ENCODE data around the gene IL22RA1. TPM values are rescaled to one million over a fixed set of nuclear protein-coding genes. Genes with fewer than 3 reads are reported as not detected.

The IL22RA1 gene
- total RNA-seq, 1 experiment from 2014 or later, result 0.28 TPM

- ATAC-seq, result no peak
- POLR2A ChIA-PET, result no interaction called here
- DNase-seq (ENCODE audit: low spot score), result no peak
- H3K27me3 Mint-ChIP-seq (ENCODE audit: low read depth), result no peaks in the 10 kb centered on the region; the same call in 1 of the 2 replicates
- peaks cover 8% of the 10 kb centered on the region for H3K4me1 Mint-ChIP-seq
- TF ChIP-seq, protein P1, sequence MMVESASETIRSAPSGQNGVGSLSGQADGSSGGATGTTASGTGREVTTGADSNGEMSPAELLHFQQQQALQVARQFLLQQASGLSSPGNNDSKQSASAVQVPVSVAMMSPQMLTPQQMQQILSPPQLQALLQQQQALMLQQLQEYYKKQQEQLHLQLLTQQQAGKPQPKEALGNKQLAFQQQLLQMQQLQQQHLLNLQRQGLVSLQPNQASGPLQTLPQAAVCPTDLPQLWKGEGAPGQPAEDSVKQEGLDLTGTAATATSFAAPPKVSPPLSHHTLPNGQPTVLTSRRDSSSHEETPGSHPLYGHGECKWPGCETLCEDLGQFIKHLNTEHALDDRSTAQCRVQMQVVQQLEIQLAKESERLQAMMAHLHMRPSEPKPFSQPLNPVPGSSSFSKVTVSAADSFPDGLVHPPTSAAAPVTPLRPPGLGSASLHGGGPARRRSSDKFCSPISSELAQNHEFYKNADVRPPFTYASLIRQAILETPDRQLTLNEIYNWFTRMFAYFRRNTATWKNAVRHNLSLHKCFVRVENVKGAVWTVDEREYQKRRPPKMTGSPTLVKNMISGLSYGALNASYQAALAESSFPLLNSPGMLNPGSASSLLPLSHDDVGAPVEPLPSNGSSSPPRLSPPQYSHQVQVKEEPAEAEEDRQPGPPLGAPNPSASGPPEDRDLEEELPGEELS (CRISPR knock-in tag; IDR thresholded peaks at IDR 0.05), result no peak
- TF ChIP-seq, protein P2, sequence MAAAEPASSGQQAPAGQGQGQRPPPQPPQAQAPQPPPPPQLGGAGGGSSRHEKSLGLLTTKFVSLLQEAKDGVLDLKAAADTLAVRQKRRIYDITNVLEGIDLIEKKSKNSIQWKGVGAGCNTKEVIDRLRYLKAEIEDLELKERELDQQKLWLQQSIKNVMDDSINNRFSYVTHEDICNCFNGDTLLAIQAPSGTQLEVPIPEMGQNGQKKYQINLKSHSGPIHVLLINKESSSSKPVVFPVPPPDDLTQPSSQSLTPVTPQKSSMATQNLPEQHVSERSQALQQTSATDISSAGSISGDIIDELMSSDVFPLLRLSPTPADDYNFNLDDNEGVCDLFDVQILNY (CRISPR knock-in tag; IDR thresholded peaks at IDR 0.05), result no peak
- no peaks in the 10 kb centered on the region for H3K9me3 Mint-ChIP-seq
- no peaks in the 10 kb centered on the region for H3K36me3 Mint-ChIP-seq
- CTCF ChIA-PET, result interaction anchor here (1.4 to 1.5 kb wide), 2 partner anchors 19 to 61 kb away, joined by 3 to 4 read pairs; no protein-coding TSS in a partner anchor
- H3K27ac Mint-ChIP-seq, result no peak overlapping the region
- H3K4me3 Mint-ChIP-seq, result no peak overlapping the region
These were observed 53.0 kb downstream of the IL22RA1 start for GRCh38 chr1:24089743-24090555.

DNA sequence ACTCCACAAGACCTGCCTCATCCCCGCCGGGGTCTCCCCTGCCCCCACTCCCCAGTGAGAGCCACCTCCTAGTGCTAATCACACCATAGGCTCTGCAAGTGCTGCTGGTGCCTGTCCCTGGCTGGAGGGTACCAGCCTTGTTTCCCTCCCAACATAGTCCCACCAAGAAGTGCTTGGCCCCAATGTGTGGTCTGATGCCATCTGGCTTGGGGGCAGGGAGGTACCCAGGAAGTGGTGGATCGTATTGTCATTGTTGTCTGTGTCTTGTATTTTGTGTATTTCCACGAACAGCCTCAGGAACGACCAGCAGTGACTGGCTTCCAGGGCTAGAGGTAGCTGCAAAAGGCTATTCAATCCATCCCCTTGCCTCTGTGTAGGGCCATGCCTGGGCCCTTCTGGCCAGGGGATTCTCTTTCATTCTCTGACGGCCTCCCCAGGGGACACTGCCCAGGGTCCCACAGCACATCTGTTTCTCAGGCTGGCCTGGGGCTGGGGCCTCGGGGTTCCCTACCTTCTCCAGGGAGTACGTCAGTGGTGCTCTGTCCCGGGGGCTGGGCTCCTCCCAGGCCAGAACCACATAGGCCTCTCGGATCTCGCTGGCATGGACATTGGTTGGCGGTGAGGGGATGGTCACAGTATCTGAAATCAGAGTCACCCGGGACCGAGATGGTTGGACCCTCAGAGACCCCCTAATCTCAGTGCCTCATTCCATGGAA lies 53.8 kb downstream of the IL22RA1 start:
- Mint-ChIP-seq H3K4me3 (no peak overlapping the region), H3K36me3 (no peaks in the 10 kb centered on the region), H3K27me3 (ENCODE audit: low read depth) (no peaks in the 10 kb centered on the region; the same call in 1 of the 2 replicates), H3K4me1 (peaks cover 4% of the 10 kb centered on the region; the same call in 1 of the 2 replicates), H3K9me3 (no peaks in the 10 kb centered on the region), H3K27ac (no peak overlapping the region)
- TF ChIP-seq NR1H2 (CRISPR knock-in tag; IDR thresholded peaks at IDR 0.05), result no peak
- no peak for TF ChIP-seq GABPB1 (CRISPR knock-in tag; IDR thresholded peaks at IDR 0.05)
- no peak for TF ChIP-seq ZNF263 (CRISPR knock-in tag; IDR thresholded peaks at IDR 0.05; ENCODE audit: low read depth)
- TF ChIP-seq, protein P2 (CRISPR knock-in tag; IDR thresholded peaks at IDR 0.05), result no peak
- TF ChIP-seq USF1 (CRISPR knock-in tag; IDR thresholded peaks at IDR 0.05), result no peak
- TF ChIP-seq RELA (CRISPR knock-in tag; IDR thresholded peaks at IDR 0.05; ENCODE audit: borderline replicate concordance), result no peak
- no peak for TF ChIP-seq ZNF232 (CRISPR knock-in tag; IDR thresholded peaks at IDR 0.05)
- TF ChIP-seq, protein P3, sequence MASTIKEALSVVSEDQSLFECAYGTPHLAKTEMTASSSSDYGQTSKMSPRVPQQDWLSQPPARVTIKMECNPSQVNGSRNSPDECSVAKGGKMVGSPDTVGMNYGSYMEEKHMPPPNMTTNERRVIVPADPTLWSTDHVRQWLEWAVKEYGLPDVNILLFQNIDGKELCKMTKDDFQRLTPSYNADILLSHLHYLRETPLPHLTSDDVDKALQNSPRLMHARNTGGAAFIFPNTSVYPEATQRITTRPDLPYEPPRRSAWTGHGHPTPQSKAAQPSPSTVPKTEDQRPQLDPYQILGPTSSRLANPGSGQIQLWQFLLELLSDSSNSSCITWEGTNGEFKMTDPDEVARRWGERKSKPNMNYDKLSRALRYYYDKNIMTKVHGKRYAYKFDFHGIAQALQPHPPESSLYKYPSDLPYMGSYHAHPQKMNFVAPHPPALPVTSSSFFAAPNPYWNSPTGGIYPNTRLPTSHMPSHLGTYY (CRISPR knock-in tag; IDR thresholded peaks at IDR 0.05), result no peak
- TF ChIP-seq, protein P4, sequence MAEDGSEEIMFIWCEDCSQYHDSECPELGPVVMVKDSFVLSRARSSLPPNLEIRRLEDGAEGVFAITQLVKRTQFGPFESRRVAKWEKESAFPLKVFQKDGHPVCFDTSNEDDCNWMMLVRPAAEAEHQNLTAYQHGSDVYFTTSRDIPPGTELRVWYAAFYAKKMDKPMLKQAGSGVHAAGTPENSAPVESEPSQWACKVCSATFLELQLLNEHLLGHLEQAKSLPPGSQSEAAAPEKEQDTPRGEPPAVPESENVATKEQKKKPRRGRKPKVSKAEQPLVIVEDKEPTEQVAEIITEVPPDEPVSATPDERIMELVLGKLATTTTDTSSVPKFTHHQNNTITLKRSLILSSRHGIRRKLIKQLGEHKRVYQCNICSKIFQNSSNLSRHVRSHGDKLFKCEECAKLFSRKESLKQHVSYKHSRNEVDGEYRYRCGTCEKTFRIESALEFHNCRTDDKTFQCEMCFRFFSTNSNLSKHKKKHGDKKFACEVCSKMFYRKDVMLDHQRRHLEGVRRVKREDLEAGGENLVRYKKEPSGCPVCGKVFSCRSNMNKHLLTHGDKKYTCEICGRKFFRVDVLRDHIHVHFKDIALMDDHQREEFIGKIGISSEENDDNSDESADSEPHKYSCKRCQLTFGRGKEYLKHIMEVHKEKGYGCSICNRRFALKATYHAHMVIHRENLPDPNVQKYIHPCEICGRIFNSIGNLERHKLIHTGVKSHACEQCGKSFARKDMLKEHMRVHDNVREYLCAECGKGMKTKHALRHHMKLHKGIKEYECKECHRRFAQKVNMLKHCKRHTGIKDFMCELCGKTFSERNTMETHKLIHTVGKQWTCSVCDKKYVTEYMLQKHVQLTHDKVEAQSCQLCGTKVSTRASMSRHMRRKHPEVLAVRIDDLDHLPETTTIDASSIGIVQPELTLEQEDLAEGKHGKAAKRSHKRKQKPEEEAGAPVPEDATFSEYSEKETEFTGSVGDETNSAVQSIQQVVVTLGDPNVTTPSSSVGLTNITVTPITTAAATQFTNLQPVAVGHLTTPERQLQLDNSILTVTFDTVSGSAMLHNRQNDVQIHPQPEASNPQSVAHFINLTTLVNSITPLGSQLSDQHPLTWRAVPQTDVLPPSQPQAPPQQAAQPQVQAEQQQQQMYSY (CRISPR knock-in tag; IDR thresholded peaks at IDR 0.05), result no peak
- TF ChIP-seq OVOL2 (CRISPR knock-in tag; IDR thresholded peaks at IDR 0.05; ENCODE audit: borderline replicate concordance), result no peak
- TF ChIP-seq, protein P5, sequence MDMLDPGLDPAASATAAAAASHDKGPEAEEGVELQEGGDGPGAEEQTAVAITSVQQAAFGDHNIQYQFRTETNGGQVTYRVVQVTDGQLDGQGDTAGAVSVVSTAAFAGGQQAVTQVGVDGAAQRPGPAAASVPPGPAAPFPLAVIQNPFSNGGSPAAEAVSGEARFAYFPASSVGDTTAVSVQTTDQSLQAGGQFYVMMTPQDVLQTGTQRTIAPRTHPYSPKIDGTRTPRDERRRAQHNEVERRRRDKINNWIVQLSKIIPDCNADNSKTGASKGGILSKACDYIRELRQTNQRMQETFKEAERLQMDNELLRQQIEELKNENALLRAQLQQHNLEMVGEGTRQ (CRISPR knock-in tag; IDR thresholded peaks at IDR 0.05), result no peak
- ChIA-PET POLR2A (no interaction called here), CTCF (interaction anchor here (1.5 kb wide), 1 partner anchor 18 kb away, joined by 3 read pairs; no protein-coding TSS in a partner anchor)
- no peak for ATAC-seq
- DNase-seq (ENCODE audit: low spot score), result no peak
